GM19468 (cell line): ENCODE data around the gene FFAR2.

Experiments used
- ATAC-seq: cut with Tn5 transposase; IDR thresholded peaks from one replicate; pipeline ENCODE4 v1.9.1; 2021; ENCODE audit warnings: mild to moderate bottlenecking, moderate library complexity, moderate number of reproducible peaks; ENCODE audit not compliant: unreplicated experiment; ENCODE audit errors: extremely low read depth

FFAR2 gene

DNA sequence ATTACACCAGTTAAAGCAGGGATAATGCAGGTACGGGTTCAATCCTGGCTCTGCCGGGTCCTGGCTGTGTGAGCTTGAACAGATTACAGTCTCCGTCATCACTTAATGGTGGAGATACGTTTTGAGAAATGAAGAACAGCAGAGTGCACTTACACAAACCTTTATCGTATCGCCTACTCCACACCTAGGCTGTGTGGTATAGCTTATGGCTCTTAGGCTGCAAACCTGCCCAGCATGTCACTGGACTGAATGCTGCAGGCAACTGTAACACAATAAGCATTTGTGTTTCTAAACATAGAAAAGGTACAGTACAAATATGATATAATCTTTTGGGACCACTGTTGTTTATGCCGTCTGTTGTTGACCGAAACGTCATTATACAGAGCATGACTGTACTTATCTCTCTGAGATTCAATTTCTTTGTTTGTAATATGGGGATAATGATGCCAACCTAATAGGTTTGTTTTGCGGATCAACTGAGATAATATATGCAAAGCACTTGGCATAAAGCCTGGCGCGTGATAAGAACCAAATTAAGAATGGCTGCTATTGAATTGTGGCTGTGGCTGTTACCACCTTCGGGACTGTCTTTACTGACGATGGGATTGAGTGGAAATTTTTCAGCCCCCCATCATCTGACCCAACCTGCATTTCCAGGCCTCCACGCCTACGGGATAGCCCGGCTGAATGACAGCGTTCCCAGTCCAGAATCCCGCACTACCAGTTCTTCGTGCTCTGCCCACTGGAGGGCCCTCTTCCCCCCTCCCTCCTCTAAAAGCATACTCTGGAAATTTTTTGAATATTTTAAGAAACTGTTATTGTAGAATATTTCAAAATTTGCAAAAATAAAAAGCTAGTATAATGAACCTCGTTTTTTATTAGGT lies 31.0 kb downstream of the FFAR2 start:
- no peak for ATAC-seq

- no peak for ATAC-seq
Observed at GRCh38 chr19:35483089-35483488, 35.0 kb downstream of the FFAR2 start.

GRCh38 chr19:35484252-35485036 lies 36.4 kb downstream of the FFAR2 start:
- ATAC-seq = no peak

DNA sequence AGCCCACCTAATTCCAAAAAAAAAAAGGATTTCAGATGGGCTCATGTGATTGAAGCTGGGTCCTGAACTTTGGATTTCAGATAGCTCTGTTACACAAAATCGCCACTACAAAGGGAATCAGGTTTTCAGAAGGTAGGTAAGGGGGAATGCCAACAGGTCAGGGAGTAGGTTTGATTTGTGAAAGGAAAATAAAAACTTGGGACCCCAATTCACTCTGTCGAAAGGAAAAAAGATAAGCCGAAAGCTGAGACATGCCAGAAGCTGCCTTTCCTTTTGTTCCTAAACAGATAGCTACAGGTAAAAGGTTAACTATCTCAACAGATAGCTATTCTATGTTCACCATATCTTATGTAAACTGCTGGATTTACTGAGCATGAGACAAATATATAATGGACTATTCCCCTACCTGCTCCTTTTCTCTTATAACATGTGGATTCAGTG lies 38.2 kb downstream of the FFAR2 start:
- ATAC-seq = no peak

GRCh38 chr19:35487656-35488182 lies 39.7 kb downstream of the FFAR2 start:
- no peak for ATAC-seq

DNA sequence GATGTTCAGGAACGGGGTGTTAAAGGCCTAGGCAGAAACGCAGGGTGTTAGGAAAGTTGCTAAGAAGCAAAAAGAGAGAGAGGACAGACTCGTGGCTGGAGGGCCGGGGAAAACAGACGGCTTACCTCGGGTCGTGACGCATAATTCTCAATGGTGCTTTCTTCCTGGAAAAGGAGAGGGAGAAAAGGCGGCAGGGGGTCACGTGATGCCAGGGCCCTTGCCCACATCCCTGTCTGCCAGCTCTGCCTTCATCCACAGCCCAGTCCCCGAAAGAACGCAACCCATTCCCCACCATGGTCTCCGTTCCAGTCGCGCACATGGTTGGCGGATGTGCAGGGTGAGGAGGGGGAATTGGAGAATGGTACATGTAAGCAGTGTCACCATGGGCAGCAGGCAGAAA lies 40.6 kb downstream of the FFAR2 start:
- no peak for ATAC-seq

DNA sequence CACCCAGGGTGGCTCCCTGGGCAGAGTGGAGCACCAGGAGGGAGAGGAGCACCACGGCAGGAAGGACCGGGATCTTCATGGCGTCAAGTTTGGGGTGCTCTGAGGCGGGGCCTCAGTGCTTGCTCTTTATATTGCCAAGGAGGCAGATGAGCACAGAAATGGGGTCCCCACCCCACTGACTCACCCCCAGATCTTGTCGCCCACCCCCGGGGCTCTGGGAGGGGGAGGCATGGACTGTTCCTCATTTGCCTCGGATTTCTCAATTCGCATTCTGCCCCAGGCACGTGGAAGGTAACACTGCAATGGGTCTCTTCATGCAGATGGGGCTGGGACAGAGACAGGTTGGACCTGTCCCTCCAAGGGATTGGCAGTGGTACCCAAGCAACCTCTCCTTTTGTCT lies 42.3 kb downstream of the FFAR2 start, which contains the start of gene KRTDAP:
KRTDAP (minus strand) TSS at position 101 of the 400 bp plus-strand sequence; CDS start at position 79, 22 bp downstream.
- no peak for ATAC-seq

GRCh38 chr19:35491836-35492360 lies 43.8 kb downstream of the FFAR2 start:
- no peak for ATAC-seq

DNA sequence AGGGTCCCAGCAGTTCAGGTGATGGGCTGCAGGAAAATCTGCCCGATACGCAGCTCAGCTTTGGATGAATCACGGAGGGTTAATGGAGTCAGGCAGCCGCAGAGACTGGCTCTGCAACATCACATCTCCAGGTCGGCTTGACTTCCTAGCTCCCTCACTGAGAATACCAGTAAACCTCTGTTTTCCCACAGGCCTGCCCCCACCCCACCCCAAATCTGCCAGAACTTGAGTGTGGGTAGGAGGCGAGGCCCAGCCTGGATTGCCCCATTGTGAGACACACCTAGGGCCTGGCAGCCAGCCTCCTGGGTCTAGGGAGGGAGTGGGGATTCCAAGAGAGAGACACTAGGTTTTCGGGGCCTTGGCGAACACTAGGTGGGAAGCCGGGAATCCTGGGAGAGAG lies 45.9 kb downstream of the FFAR2 start:
- no peak for ATAC-seq

GRCh38 chr19:35495107-35496064 lies 47.3 kb downstream of the FFAR2 start:
- no peak for ATAC-seq

DNA sequence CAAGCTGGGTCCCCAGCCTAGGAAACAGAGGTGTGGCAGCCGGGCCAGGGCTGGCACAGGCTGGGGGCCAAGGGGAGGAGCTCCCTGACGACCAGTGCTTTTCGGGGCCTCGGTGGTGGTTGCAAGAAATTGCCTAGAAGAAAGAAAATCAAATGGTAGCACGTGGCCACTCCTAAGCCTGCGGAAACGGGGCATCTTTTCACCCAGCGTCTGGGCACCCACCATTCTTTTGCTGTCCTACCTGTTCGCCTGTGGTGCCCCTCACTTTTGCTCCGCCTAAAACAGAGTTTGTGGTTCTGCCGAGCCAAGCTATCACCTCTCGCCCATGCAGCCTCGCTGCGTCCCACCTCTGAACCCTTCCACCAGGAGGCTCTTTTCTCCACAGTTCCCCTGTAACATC lies 49.3 kb downstream of the FFAR2 start:
- no peak for ATAC-seq

- no peak for ATAC-seq
Observed at GRCh38 chr19:35498220-35498619, 50.2 kb downstream of the FFAR2 start.

DNA sequence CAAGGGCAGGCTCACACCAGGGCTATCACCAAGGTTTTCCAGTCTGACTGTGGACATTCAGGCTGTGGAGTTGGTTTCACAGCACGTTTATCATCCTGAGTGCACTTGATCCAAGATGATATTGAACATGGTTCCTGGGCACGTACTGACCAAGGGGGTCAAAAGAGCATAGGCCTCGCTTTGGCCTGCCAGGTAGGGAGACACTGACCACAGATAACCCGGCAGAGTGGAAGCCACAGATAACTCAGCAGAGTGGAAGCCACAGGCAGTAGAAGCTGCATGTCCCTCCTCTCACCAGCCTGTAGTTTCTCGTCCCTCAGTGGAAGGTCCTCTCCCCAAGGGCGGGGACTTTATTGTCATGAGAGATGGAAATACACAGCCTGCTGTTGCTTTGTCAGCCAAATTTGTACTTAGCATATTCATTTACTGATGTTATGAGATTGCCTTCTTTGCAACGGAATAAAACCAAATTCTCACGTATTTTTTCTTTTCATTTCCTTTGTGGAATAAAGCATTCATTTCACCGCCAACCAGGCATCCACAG lies 51.0 kb downstream of the FFAR2 start:
- no peak for ATAC-seq

DNA sequence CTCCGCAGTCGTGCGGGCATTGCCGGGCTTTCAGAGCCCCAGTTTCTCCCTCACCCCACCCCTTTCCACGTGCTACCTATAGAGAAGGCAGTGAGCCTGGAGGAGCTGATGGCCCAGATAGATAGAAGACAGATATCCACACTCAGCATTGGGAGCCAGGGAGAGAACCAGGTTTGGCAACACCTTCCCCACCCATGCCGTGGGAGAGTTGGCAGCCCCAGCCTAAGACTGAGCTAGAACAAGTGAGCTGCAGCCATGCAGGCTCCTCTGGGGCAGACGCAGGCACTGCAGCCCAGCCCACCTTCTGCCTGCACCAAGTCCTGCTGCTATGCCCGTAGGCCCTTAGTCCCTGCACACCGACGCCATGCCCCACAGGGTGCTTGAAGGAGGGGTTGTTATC lies 52.6 kb downstream of the FFAR2 start:
- no peak for ATAC-seq
